HG03039 (cell line): ENCODE data around the gene IP6K1.
"Not testable (repeated sequence)": the region's sequence is repeated elsewhere in the genome, so short reads cannot be mapped to it uniquely, and the experiment has no call there.

Experiments
- ATAC-seq: cut with Tn5 transposase; IDR thresholded peaks from one replicate; pipeline ENCODE4 v1.9.1; 2021; ENCODE audit warnings: mild to moderate bottlenecking, moderate library complexity; ENCODE audit not compliant: unreplicated experiment

Gene IP6K1

GRCh38 chr3:49694409-49695070, 91.8 kb downstream of the IP6K1 start:
- not testable (repeated sequence) for ATAC-seq

GRCh38 chr3:49691481-49691880, 94.9 kb downstream of the IP6K1 start:
- not testable (repeated sequence) for ATAC-seq

- not testable (repeated sequence) for ATAC-seq
Observed at GRCh38 chr3:49690856-49691255, 95.5 kb downstream of the IP6K1 start.

- not testable (repeated sequence) for ATAC-seq
Observed at GRCh38 chr3:49689908-49690624, 96.3 kb downstream of the IP6K1 start.

GRCh38 chr3:49689046-49689907, 97.1 kb downstream of the IP6K1 start, which contains the start of the genes MST1 and RNF123:
Gene MST1, minus strand, starts transcription at chr3:49689474. Its CDS starts 783 bp downstream, at chr3:49688691.
Gene RNF123, plus strand, starts transcription at chr3:49689557. Its CDS starts 1,609 bp downstream, at chr3:49691166.
- peak; percentile 52 for ATAC-seq

GRCh38 chr3:49688338-49689045, 97.8 kb downstream of the IP6K1 start:
- peak; percentile 5 for ATAC-seq

GRCh38 chr3:49687424-49687795, 98.9 kb downstream of the IP6K1 start:
- ATAC-seq, result not testable (repeated sequence)

- ATAC-seq, result not testable (repeated sequence)
Observed at GRCh38 chr3:49686769-49687423, 99.4 kb downstream of the IP6K1 start.

GRCh38 chr3:49686346-49686745, 100.0 kb downstream of the IP6K1 start:
- not testable (repeated sequence) for ATAC-seq

GRCh38 chr3:49685846-49686245, 100.5 kb downstream of the IP6K1 start:
- not testable (repeated sequence) for ATAC-seq

GRCh38 chr3:49685103-49685502, 101.2 kb downstream of the IP6K1 start:
- not testable (repeated sequence) for ATAC-seq

- ATAC-seq, result not testable (repeated sequence)
Observed at GRCh38 chr3:49684453-49684852, 101.9 kb downstream of the IP6K1 start.

GRCh38 chr3:49683162-49683561, 103.2 kb downstream of the IP6K1 start:
- no peak for ATAC-seq

- ATAC-seq, result no peak
Observed at GRCh38 chr3:49681543-49681942, 104.8 kb downstream of the IP6K1 start.

GRCh38 chr3:49681232-49681522, 105.2 kb downstream of the IP6K1 start:
- no peak for ATAC-seq

GRCh38 chr3:49680493-49681231, 105.7 kb downstream of the IP6K1 start:
- ATAC-seq, result no peak

- ATAC-seq, result no peak
Observed at GRCh38 chr3:49675912-49676311, 110.4 kb downstream of the IP6K1 start.

GRCh38 chr3:49674497-49674983, 111.8 kb downstream of the IP6K1 start:
- ATAC-seq, result no peak
